PFSK-1 (cell line): ENCODE results near the gene TCAP.

Experiments used
- FOXP2 ChIP-seq: optimal IDR thresholded peaks from 2 replicates; pipeline ENCODE3; 2011; ENCODE audit warnings: borderline replicate concordance, control low read depth, inconsistent platforms; ENCODE audit not compliant: insufficient read depth; ENCODE audit errors: extremely low read length, extremely low read depth
- POLR2AphosphoS5 ChIP-seq: IDR thresholded peaks from 2 replicates; pipeline ENCODE4 v1.6.1; 2012; ENCODE audit warnings: low read depth, mild to moderate bottlenecking, control low read depth, low read length, moderate library complexity
- SIN3A ChIP-seq: IDR thresholded peaks from 2 replicates; pipeline ENCODE4 v1.6.1; 2012; ENCODE audit warnings: mild to moderate bottlenecking, low read length, moderate library complexity, borderline replicate concordance; ENCODE audit not compliant: insufficient read depth
- TAF1 ChIP-seq: IDR thresholded peaks from 2 replicates; pipeline ENCODE4 v1.6.1; 2012; ENCODE audit warnings: low read length, control low read depth, borderline replicate concordance; ENCODE audit not compliant: insufficient read depth
- TF ChIP-seq, protein P1 (sequence below), 2 experiments: IDR thresholded peaks; 2 replicates each; pipeline versions ENCODE4 v1.6.1 to v1.8.0; 2011 to 2012; ENCODE audit warnings: low read depth in 2 of 2, low read length in 2 of 2, control low read depth in 1 of 2, inconsistent platforms in 1 of 2, mild to moderate bottlenecking in 1 of 2, moderate library complexity in 1 of 2; ENCODE audit not compliant: insufficient read depth in 1 of 2

Gene TCAP

DNA sequence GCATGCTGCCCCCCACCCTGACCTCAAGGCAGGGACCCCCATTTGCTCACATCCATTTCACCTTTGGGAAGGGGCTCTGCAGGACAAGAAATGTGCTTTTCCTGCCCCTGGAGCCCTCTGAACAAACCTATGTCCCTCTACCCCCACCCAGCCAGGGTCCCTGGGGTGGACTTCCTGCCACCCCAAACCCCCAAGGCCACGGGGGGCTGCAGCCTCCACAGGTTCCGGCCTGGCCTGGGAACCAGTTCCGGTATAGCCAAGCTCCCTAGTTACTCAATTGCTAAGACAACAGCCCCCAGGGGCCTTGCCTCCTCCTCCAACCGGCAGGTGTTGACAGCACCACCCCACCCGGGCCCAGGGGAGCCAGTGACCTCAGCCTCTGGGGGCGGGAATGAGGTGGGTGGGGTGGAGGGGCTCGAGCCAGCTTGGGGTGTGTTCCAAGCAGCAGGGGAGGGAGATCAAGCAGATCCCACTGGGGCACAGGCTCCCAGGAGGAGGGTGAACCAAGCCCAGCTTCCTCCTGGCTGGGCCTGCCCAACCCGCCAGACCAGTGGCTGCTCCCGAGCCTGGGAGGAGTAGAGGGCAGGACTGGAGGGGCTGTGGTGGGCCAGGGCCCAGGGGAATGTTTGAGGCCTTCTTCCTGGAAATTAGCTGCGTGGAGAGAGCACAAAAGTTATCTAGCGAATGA, 9.7 kb downstream of the TCAP start:
- no peak for TF ChIP-seq POLR2AphosphoS5
- no peak for TF ChIP-seq FOXP2
- TF ChIP-seq, protein P1, sequence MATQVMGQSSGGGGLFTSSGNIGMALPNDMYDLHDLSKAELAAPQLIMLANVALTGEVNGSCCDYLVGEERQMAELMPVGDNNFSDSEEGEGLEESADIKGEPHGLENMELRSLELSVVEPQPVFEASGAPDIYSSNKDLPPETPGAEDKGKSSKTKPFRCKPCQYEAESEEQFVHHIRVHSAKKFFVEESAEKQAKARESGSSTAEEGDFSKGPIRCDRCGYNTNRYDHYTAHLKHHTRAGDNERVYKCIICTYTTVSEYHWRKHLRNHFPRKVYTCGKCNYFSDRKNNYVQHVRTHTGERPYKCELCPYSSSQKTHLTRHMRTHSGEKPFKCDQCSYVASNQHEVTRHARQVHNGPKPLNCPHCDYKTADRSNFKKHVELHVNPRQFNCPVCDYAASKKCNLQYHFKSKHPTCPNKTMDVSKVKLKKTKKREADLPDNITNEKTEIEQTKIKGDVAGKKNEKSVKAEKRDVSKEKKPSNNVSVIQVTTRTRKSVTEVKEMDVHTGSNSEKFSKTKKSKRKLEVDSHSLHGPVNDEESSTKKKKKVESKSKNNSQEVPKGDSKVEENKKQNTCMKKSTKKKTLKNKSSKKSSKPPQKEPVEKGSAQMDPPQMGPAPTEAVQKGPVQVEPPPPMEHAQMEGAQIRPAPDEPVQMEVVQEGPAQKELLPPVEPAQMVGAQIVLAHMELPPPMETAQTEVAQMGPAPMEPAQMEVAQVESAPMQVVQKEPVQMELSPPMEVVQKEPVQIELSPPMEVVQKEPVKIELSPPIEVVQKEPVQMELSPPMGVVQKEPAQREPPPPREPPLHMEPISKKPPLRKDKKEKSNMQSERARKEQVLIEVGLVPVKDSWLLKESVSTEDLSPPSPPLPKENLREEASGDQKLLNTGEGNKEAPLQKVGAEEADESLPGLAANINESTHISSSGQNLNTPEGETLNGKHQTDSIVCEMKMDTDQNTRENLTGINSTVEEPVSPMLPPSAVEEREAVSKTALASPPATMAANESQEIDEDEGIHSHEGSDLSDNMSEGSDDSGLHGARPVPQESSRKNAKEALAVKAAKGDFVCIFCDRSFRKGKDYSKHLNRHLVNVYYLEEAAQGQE (IDR thresholded peaks at IDR 0.05; ENCODE audit: insufficient read depth in 1 of 2, low read depth in 2 of 2, low read length in 2 of 2), result no peak
- TF ChIP-seq TAF1, result no peak
- no peak for TF ChIP-seq SIN3A

DNA sequence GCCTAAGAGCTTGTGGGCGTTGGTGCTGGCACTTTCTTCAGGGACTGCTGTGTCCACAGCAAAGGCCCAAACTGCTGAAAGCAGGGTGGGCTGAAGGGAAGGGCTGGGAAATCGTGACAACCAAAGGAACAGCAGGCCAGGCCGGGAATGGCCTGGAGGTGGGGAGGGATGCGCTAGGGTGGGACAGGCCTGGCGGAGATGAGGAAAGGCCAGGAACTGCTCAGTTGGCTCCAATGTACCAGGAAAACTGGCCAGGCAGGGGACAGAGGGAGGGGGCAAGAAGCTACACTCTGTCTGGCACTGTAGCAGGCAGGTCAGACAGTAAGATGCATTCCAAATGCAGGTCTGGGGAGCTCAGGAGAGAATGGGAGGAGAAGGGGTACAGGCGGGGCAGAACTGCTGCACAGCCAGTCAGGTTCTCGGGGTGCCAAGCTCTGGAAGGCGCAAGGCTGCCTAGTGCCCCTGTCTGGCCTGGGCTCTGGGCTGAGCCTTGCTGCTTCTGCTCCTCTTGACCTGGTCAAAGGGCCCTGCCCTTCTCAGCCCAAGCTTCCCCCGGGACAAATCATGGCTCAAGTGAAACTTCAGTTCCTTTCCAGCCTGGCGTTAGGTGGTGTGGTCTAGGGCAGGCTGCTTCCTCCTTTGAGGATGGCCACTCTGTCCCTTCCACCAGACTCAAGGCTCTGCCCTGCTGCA, 10.4 kb downstream of the TCAP start:
- TF ChIP-seq SIN3A (no peak), FOXP2 (no peak), TAF1 (no peak), POLR2AphosphoS5 (no peak)
- TF ChIP-seq, protein P1 (IDR thresholded peaks at IDR 0.05; ENCODE audit: insufficient read depth in 1 of 2, low read depth in 2 of 2, low read length in 2 of 2), result no peak

DNA sequence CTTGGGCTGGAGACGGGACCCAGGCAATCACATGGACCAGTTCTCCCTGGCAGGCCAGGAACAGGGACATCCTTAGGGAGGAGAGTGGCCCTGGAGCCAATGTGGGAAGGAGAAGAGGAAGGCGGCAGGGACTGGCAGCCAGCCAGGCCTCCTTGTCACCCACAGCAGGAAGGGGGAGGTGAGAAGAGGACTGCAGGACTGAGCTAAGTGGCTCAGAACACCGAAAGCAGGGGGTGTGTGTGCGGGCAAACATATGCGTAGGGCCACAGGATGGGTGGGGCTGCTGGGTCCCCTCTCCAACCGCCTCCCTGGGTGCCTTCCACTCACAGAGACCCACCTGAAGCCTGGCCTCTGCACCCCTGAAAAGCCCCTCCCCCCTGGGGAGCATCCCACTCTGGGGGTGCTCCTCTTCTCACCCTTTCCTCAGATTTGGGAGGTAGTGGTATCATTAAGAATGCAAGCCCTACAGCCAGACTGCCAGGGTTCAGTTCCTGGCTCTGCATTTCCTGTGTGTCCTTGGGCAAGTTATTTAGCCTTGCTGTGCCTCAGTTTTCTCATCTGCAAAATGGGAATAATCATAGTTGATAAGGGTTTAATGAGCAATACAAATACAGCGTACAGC, 11.2 kb downstream of the TCAP start:
- TF ChIP-seq FOXP2 (no peak), POLR2AphosphoS5 (no peak), SIN3A (no peak), TAF1 (no peak)
- TF ChIP-seq, protein P1 (IDR thresholded peaks at IDR 0.05; ENCODE audit: insufficient read depth in 1 of 2, low read depth in 2 of 2, low read length in 2 of 2), result no peak

DNA sequence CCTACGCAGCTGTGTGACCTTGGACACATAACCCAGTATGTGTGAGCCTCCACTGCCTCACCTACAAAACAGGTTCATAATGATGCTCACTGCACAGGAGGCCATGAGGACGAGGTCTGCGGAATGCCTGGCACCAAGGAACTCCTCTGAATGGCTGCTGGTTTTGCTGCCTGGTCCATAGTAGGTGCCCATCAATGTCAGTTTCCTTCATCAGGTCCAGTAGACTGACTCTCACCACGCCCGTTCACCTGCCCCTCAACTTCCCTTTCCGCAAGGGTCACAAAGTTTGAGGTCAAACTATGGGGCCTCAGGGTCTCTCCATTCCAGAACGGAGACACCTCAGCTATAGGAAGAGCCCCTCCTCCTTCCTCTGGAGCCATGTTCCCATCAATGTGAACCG, 11.9 kb downstream of the TCAP start:
- no peak for TF ChIP-seq TAF1
- no peak for TF ChIP-seq POLR2AphosphoS5
- TF ChIP-seq SIN3A, result no peak
- TF ChIP-seq, protein P1 (IDR thresholded peaks at IDR 0.05; ENCODE audit: insufficient read depth in 1 of 2, low read depth in 2 of 2, low read length in 2 of 2), result no peak
- no peak for TF ChIP-seq FOXP2
